Left renal cortex interstitium (tissue), 4 donors: Measurements from ENCODE around the gene ITGBL1. TPM values are rescaled to one million over a fixed set of nuclear protein-coding genes. Genes with fewer than 3 reads are reported as not detected.

Experiments
- DNase-seq, 4 donors: peaks; one replicate each; pipeline ENCODE4 v3.0.0-alpha.2; 2013; ENCODE audit warnings: low read depth in 4 of 4, low spot score in 2 of 4, missing footprints in 1 of 4
- polyA plus RNA-seq, 4 donors: library from polyadenylated mRNA; unstranded; fragments of 120-200 nt; gene quantifications; one replicate each; pipeline ENCODE4 v1.2.1, GENCODE V29; 2013; ENCODE audit not compliant: insufficient read length in 4 of 4

ITGBL1 gene
- polyA plus RNA-seq, 4 donors: 0.43 to 0.90 (median 0.63) TPM

DNA sequence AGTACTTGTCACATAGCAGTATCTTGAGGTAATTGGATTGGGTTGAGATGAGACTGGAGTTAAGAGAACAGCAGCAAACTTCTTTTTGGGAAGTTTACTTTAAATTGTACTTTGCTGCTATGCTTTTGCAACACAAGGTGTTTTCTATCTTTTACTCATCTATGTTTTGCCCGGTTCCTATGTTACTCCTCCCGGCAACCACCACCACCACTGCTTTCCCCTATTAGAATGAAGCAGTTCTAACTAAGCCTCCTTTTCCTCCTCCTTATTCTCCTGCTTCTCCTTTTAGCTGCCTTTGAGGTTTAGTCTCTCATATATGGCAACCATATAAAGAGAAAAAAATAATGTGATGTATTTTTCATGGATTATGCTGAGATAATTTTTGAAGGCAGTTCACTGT, 233.5 kb downstream of the ITGBL1 start:
- no peak for DNase-seq

DNA sequence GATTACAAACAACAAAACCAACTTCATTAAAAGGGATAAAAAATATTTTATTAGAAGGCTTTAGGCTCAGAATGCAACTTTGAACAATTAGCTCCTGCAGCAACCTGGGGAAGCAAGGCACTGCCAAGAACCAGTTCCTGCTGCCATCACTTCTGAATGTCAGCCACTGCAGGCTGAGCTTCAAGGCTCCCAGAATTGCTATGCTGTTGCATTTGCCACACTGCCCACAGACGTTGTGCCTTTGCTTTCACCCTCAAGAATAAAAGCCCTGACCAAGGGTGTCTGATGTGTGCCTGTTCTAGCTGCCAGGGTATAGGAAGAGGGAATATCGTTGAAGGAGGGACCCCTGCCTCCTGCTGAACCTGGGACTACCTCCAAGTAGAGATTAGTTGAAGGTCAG, 238.4 kb downstream of the ITGBL1 start:
- DNase-seq: no peak

DNA sequence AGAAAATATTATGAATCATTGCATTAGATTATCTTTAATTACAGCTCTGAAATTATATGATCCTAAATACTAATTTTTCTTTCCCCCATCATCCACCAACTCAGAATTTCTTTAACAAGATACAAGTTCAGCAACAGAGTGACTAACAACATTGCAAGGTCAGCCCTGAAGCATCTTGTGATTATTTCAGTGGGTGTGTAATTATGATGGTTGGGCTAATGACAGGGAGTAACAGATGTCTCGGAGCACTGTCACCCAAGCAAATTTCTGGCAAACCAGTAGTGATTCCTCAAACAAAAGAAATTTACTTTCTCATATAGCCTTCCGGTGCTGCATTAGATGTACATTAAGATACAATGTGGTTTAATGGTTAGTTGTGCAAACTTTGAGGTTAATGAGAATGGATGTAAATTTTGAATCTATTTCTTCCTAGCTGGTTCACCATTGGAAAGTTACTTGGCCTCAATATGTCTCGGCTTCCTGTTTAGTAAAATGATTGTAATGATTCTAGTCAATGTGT, 238.9 kb downstream of the ITGBL1 start:
- no peak for DNase-seq

DNA sequence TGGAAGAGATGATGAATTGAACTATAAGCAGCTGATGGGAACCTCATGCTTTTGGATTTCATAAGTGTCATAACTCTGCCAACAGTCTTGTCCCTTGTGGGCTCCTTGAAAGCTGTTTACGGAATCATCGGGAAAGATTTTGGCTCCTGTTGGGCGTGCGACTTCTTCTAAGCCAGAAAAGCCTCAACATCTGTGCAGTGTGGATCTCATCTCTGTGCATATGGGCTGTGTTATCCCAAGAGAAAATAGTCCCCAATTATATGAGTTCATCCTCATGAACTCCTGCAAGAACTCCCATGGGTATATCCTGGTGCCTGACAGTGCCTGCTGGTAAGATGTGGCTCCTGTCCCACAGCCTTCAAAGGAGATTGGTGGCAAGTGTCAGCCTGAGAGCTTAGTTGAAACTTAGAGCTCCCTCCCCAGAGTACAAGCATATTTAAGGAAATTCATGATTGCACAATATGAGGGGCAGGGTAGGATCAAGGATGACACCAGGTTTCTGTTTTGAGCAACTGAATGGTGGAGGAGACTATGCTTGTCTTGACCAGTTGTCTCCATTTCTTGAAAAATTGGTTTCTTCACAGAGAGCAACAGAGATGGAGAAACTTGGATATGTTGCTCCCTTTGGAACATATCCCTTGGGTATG, 243.5 kb downstream of the ITGBL1 start:
- DNase-seq: no peak

DNA sequence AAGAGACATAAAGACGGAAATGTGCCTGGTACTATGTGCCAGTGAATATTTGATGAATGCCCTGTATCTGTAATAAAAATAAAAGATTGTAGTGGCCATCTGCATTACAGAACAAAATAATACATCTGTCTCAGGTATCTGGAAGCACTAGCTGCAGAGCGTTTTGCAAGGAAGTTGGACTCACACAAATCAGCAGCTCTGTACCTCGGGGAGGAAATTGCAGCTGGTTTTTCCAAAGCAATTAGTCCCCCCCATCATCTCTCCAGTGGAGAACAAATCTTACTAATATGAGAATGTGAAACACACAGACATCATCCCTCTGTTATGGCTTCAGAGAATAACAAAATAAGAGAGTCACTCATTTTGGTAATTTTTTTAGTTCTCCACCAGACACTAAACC, 245.3 kb downstream of the ITGBL1 start:
- no peak for DNase-seq

DNA sequence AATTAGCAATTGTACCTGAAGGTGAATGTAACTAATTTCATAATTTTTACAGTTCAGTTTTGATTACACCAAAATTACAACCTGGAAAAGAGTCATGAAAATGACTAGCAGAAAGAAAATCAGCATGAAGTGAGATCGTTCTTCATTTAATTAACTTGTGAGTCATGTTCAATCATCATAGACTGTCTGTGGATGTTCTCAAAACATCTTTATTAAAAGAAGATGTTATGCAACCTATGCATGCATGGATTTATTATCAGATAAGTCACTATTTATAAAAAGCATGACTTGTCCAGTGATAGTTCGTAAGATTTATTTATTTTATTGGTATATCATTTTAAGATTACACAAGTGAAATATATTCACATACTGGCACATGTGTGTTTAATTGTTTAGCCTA, 245.9 kb downstream of the ITGBL1 start:
- no peak for DNase-seq

DNA sequence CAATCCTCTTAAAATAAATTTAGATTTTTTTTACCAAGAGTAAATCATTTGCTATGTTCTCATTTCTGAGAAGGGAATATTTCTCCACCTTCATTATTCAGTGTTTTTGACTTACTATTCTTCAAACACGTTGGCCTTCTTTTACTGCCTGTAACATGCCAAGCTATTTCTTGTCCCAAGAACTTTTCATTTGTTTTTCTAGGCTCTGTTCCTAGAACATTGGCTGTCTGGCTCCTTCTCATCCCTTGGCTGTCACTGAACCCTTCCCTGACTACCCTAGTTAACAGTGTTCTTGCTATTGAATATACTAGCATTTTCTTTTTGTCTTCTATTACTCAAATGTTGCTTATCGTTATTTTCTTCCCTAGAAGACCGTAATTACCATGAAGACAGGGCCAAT, 248.1 kb downstream of the ITGBL1 start:
- no peak for DNase-seq

DNA sequence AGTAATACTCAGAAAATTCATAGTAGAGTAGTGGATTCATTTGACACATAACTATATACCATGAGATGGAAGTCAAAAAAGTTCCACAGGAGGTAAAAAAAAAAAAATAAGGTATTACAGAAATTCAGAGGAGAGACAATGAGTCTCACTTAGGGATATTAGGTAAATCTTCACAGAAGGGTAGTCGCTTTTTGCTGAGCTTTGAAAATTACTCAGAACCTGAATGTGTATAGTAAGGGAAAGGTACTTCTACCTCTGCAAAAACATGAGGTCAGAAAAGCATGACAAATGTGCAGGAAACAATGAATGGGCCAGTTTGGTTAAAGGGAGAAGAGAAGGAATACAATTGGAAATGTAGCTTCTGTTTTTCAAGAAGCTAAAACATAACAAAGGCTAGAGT, 250.6 kb downstream of the ITGBL1 start:
- DNase-seq: no peak

DNA sequence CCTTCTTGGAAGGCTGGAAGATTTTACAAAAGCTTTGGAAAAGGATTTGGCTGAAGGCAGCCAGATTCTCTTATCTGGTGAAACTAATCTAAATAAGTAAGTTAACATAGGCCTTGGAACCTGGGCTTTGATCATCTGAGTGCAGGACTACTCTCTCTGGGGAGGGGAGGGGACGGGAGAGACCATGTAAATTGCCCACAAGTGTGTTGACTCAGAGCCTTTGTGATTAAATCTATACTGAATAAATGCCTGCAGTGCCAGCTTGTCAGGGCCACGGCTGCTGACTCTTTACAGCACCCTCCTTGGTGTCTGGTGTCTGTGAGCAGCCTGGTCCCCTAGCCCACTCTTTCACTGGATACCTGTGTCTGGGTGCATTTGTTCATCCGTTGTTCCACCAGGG, 251.4 kb downstream of the ITGBL1 start:
- DNase-seq: no peak

DNA sequence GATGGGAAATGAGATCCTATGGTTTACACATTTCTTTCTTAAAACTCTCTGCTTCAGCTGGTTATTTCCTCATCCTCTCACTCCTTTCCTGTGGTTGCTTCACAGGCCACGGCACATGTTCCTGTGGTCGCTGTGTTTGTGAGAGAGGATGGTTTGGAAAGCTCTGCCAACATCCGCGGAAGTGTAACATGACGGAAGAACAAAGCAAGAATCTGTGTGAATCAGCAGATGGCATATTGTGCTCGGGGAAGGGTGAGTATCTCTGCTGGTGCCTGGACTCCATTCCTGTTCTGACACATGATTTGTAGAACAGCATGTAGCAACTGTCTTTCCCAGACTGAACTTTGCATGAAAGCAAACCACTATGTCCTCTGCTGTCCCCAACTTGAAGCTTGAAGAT, 254.2 kb downstream of the ITGBL1 start:
- no peak for DNase-seq

DNA sequence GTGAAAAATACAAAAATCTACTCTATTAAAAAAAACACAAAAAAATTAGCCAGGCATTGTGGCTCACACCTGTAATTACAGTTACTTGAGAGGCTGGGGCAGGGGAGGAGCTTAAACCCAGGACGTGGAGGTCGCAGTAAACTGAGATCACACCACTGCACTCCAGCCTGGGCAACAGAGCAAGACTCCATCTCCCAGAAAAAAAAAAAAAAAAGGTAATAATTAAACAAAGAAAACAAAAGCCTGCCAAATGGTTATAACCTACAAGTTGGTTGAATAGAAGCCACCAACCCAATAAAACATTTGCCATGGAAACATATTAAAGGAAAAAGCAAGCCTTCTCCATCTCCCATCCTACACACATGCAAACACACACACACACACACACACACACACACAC, 255.2 kb downstream of the ITGBL1 start:
- DNase-seq: no peak

DNA sequence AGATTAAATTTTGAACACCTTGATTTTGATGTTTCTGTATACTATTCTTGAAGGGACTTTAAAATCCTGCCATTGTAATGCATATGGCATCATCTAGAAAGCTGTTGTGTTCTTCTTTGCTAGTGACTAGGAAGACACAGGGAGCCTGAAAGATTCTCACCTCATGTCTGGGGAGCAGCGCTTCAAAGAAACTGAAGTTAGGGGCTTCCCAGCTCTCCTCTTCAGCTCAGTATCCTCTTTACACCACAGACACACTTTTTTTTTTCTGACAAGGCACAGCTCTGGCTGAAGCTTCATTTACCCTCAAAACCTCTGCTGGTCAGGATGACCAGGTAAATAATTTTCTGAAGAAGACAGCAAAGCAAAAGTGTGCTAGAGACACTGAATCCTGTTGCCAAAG, 255.6 kb downstream of the ITGBL1 start:
- DNase-seq: no peak

DNA sequence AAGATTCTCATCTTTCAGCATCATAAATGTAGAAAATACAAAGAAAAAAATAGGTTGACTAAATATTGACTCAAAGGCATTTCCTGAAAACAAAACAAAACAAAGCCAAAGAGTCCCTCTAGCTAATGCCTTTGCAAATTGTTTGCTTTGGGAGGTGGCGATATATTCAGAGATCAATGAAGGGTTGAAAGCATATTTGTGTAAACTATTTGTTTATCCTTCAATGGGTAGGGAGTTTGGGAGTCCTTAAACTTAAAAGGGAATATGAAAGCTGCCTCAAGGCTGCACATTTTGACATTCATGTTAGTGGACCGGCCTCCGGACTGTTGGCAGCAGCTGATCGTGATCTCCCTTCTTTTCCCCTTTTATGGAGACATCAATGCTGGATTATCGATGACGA, 257.5 kb downstream of the ITGBL1 start:
- no peak for DNase-seq

DNA sequence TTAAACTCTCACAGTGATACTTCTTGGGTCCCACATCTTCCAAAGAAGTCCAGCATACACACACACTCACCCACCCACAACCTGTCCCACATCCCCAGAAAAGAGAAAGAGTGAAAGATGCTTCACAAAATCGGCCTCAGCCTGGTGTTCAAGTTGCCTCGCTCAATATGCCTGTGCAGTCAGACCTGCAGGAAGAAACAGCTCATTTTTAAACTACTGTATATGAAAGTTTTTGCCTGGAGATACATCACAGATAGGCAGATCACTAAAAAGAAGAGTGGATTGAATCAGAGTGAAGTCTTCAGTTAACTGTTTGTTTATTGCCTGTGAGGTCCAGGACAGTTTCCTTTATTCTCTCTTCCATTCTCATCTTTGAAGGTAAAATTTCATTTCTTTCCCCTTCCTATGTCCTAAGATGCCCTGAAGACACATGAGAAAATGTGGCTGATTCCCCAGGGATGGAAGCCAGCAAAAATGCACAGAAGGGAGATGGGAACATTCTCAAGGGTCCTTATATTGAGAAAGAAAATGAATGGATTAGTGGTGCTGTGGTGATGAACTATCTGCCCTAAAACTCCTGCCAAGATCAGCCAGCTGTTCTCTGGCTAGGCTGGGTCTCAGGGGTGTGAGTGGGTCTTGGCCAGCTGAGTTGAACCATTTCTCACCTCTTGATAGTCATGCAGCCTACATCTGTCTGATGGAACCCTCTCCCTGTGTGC, 259.0 kb downstream of the ITGBL1 start:
- no peak for DNase-seq

DNA sequence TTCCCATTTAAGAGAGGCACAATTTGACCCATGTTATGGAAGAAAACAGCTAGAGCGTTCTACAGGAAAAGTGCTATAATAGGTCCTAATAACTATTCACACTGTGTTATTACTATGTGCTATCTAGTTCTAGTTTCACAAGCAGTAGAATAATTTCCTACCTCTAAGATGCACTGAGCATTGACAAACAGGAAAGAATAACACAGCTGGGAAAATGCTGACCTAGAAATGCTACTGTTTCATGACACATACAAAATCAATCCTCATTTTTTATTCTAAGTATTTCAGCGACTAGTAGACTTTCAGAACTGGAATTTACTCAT, 259.5 kb downstream of the ITGBL1 start:
- no peak for DNase-seq

DNA sequence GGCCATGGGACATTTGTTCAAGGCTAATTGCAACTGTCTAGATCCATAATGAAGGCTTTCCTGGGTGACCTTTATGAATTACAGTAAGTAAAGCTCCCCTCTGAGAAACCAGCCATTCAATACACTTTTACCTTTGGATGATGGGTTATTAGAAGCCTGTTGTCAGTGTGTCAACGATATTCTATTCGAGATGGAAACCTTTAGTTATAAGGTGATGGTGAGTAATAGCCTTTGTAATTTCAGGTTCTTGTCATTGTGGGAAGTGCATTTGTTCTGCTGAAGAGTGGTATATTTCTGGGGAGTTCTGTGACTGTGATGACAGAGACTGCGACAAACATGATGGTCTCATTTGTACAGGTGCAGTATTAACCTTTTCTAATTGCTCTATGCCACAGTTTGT, 261.7 kb downstream of the ITGBL1 start:
- no peak for DNase-seq

DNA sequence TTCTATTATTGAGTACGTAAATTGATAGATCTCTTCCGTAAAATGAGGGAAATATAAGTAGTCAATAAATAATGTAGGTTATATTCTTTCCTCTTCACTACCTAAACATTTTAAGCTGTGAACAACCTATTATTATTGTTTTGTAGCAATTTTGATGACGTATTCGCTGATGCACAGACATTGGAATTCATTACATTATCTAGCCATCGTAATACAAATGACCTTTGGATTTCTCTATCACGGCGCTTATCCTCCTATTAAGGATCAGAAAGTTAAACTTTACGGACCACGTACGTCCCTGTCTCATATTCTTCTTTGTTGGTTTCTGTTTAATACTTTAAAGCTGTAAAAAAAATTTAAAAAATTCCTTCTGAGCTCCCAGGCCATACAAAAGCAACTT, 264.9 kb downstream of the ITGBL1 start:
- no peak for DNase-seq

DNA sequence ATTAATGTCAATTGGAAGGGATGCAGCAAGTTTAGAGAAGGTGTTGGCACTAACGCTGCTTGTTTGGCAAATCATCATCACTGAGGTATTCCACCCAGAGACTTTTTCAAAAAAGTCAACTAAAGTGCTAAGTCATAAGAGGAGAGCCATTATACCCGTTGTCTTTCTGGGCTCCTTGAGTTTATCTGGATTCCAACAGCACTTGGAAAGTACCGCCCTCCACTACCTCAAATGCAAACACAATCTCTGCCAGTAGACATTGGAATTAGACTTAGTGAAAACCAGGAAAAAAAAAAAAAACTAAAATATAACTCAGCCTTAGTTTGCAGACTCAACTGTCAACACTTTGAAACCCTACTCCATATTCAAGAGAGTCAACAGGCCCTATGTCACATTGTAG, 266.0 kb downstream of the ITGBL1 start:
- DNase-seq: no peak

DNA sequence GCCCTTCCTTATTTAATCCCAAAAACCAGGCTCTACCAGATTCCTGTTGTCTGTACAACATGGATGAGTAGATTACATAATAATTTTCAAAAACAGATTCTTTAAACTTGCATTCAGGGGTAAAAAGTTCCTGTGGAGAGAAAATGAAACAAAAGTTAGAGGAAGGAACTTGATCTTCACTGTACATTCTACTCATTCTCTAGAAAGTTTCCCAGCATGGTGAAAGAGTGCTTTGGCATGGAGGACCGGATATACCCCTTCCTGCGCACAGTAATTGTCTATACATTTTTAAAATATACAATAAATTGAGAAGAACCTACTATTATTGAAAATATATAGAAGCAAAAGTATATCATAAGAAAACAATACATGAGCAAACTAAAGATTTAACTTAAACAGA, 274.2 kb downstream of the ITGBL1 start:
- no peak for DNase-seq

DNA sequence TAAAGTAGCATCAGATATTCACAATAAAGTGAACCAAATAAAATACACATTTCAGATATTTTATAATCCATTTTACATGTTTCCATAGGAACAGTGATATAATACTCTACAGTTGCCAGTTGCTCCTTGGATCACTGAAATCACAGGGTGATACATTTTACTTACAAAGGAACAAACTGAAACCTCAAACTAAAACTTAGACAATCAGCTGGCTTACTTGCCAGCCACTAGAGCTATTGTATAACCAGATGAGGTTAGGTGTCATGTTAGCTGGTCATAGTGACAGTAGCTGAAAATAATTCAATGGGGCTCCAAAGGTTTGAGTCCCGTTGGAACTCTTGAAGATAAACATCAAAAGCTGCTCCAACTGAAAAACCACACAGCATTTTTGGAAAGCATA, 274.6 kb downstream of the ITGBL1 start:
- DNase-seq: no peak

DNA sequence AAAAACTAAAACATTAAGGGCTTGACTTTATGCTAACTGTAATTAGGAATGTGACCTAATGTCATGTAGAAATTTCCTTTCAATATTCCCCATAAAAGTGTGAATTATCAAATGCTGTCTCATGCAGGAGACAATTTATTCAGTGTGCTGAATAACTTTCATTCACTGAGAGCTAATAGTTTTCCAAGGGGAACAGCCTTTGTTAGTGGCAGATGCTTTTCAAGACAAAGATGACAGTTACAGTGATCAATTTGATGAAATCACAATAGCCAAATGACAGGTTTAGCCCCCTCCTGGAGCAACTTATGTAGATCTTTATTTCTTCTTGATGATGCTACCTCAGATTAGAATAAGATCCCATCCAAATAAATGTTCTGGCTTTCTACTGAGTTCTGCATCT, 275.5 kb downstream of the ITGBL1 start:
- DNase-seq: no peak

DNA sequence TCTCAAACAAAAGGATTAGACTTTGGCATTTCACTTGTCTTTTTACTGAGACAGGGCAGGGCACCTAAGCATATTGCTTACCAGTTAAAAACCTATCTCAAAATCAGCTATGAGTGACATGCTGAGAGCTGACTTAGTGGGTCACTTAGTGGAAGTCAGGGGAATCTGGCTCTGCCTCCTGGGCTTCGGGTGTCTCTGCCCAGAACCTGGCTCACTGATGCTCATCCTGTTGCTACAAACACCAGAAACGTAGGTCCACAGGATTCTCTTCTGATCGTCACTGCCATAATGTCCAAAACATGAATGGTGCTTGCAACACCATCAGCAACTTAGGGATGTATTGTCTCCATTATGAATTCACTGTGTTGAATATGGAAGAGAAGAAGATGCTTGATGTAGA, 276.1 kb downstream of the ITGBL1 start:
- DNase-seq: no peak
